Prostate gland (tissue), 2 donors: Measurements from ENCODE around the gene ADI1. TPM values are rescaled to one million over a fixed set of nuclear protein-coding genes. Genes with fewer than 3 reads are reported as not detected.
"Not testable (repeated sequence)": the region's sequence is repeated elsewhere in the genome, so short reads cannot be mapped to it uniquely, and the experiment has no call there.

Source experiments
- DNase-seq: peaks from one replicate; pipeline ENCODE4 v3.0.0-alpha.2; 2019; ENCODE audit warnings: low spot score
- H3K27ac ChIP-seq, 2 donors: fragments of 200-600 bp; sonication (generic); 2 replicates each; pipeline ENCODE4 v1.5.1; 2017 to 2019
- H3K27me3 ChIP-seq: fragments of 200-600 bp; sonication (generic); replicated peaks from 2 replicates; pipeline ENCODE4 v1.5.1; 2019; ENCODE audit not compliant: insufficient read depth
- H3K36me3 ChIP-seq, 2 donors: fragments of 200-600 bp; sonication (generic); 1 replicate in 1 of 2; 2 replicates in 1 of 2; pipeline versions ENCODE4 v1.5.1 to v1.8.1; 2017 to 2019
- H3K4me1 ChIP-seq: fragments of 200-600 bp; sonication (generic); replicated peaks from 2 replicates; pipeline ENCODE4 v1.5.1; 2019
- H3K4me3 ChIP-seq, 2 donors: fragments of 200-600 bp; sonication (generic); 2 replicates each; pipeline ENCODE4 v1.5.1; 2017 to 2019
- H3K9me3 ChIP-seq: fragments of 200-600 bp; sonication (generic); 2 replicates; pipeline ENCODE4 v1.5.1; 2017
- POLR2A ChIP-seq: fragments of 450-650 bp; IDR thresholded peaks from one replicate; pipeline ENCODE4 v1.6.1; 2016; ENCODE audit warnings: antibody characterized with exemption, mild to moderate bottlenecking
- POLR2AphosphoS5 ChIP-seq: sonication (generic); formaldehyde crosslinking; IDR thresholded peaks from one replicate; pipeline ENCODE4 v1.6.1; 2017; ENCODE audit warnings: antibody characterized with exemption
- WGBS: methylation state at CpG from one replicate; pipeline ENCODE4 v1.1.5; 2018; 5-methylcytosine and 5-hydroxymethylcytosine counted together
- intact Hi-C: fragments of 100-400 bp; cut with DNase I; formaldehyde crosslinking; loops from one replicate; pipeline ENCODE4 v1.14.2; 2022
- total RNA-seq, 2 donors: library from RNA; depleted of rRNA; stranded (reverse); fragments of >200 nt; gene quantifications; one replicate each; pipeline ENCODE4 v1.1.0, GENCODE V29; 2016
- TF ChIP-seq, protein P1 (sequence below), 4 experiments: fragments of 200-600 bp in 2 of 4; fragments of 450-650 bp in 2 of 4; sonication (generic) in 2 of 4; IDR thresholded peaks; 1 replicate in 3 of 4; 2 replicates in 1 of 4; pipeline ENCODE4 v1.5.1; 2016 to 2019; ENCODE audit warnings: antibody characterized with exemption in 4 of 4, mild to moderate bottlenecking in 2 of 4, moderate library complexity in 2 of 4

The ADI1 gene
- total RNA-seq, 2 donors from 2014 or later: 81.7 to 270 TPM

DNA sequence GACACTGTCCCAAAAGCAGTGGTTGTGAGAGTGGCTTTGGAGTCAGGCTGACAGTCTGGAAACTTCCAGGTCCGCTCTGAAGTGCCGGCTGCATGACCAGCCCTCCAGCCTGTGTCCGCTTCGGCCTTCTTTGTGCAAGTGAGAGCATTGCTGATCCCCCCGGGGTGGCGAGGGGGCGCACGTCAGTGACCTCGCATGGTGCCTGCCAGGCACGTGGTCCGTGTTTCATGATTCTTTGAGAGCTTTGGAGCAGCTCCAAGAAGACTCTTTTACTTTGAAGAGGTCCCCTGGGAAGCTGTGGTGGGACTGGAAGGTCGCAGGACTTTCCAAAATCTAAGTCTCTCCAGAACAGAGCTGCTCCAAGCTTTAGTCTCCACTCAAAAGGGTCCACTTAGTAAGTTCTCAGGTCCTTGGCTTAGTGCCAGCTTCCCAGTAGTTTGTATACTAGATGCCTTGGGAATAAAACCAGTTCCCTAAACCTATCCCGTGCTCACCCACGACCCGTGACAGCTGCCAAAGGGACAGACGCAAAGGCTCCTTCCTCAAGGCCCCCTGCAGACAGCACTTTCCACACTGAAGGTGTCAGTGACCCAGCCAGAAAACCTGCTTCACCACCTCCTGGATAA, 68.8 kb downstream of the ADI1 start:
- Histone ChIP-seq H3K27me3 (no peaks in the 10 kb centered on the region), H3K36me3 (peaks cover 0 to 5% of the 10 kb centered on the region in 2 donors), H3K4me3 (no peak overlapping the region), H3K9me3 (no peaks in the 10 kb centered on the region), H3K4me1 (no peaks in the 10 kb centered on the region), H3K27ac (no peak overlapping the region)
- TF ChIP-seq, protein P1, sequence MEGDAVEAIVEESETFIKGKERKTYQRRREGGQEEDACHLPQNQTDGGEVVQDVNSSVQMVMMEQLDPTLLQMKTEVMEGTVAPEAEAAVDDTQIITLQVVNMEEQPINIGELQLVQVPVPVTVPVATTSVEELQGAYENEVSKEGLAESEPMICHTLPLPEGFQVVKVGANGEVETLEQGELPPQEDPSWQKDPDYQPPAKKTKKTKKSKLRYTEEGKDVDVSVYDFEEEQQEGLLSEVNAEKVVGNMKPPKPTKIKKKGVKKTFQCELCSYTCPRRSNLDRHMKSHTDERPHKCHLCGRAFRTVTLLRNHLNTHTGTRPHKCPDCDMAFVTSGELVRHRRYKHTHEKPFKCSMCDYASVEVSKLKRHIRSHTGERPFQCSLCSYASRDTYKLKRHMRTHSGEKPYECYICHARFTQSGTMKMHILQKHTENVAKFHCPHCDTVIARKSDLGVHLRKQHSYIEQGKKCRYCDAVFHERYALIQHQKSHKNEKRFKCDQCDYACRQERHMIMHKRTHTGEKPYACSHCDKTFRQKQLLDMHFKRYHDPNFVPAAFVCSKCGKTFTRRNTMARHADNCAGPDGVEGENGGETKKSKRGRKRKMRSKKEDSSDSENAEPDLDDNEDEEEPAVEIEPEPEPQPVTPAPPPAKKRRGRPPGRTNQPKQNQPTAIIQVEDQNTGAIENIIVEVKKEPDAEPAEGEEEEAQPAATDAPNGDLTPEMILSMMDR (IDR thresholded peaks at IDR 0.05): no peak
- TF ChIP-seq POLR2AphosphoS5 (no peak), POLR2A (no peak)
- intact Hi-C loops: no loop called here
- 73% methylated on average over 16 of the region's 16 CpGs for WGBS
- no peak for DNase-seq

DNA sequence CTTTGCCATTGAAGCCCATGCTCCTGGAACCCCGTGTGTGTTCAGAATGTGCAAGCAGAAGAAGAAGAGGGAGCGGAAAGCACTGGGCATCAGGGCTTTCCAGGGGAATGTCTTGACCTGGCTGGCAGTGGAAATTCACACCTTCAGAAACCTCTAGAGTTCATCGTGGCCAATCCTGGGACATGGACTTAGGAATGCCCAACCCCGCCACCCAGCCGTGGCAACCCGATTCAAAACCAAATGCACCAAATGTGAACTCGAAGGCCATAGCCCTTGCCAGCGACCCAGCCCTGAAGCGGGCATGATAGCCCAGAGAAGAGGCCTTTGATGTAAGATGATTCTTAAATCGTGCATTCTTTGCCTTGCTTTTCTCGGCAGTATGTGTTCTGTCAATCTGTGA, 69.4 kb downstream of the ADI1 start:
- no peaks in the 10 kb centered on the region for H3K27me3 ChIP-seq
- DNase-seq: no peak
- H3K9me3 ChIP-seq: no peaks in the 10 kb centered on the region
- WGBS: 89% methylated on average over 11 of the region's 11 CpGs
- TF ChIP-seq POLR2AphosphoS5 (no peak), POLR2A (no peak)
- TF ChIP-seq, protein P1 (IDR thresholded peaks at IDR 0.05): no peak
- no peak overlapping the region for H3K27ac ChIP-seq
- peaks cover 0 to 6% of the 10 kb centered on the region in 2 donors for H3K36me3 ChIP-seq
- no peak overlapping the region for H3K4me3 ChIP-seq
- intact Hi-C loops: no loop called here
- no peaks in the 10 kb centered on the region for H3K4me1 ChIP-seq

DNA sequence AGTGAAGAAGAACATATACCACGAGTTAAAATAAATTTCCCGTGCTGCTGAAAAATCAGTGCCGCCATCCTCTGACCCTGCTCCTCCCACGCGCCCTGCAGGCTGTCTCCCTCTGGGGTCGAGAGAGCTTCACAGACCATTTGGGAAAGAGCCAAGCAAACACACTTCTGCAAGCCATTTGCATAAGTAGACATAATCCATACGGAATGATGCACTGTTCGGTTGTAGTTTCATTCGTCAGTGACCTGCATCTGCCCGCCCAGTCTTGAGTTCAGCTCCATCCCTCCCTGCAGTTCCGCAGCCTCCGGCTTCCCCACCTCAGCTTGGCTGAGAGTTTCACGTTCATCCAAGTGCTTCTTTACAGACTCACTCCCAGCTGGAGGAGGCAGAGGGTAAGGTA, 70.2 kb downstream of the ADI1 start:
- Histone ChIP-seq H3K4me1 (no peaks in the 10 kb centered on the region), H3K36me3 (peaks cover 0 to 9% of the 10 kb centered on the region in 2 donors), H3K9me3 (no peaks in the 10 kb centered on the region), H3K27me3 (no peaks in the 10 kb centered on the region), H3K27ac (no peak overlapping the region), H3K4me3 (no peak overlapping the region)
- TF ChIP-seq POLR2AphosphoS5 (no peak), POLR2A (no peak)
- TF ChIP-seq, protein P1 (IDR thresholded peaks at IDR 0.05): no peak
- WGBS: 65% methylated on average over 13 of the region's 13 CpGs
- DNase-seq: no peak
- intact Hi-C loops: no loop called here

DNA sequence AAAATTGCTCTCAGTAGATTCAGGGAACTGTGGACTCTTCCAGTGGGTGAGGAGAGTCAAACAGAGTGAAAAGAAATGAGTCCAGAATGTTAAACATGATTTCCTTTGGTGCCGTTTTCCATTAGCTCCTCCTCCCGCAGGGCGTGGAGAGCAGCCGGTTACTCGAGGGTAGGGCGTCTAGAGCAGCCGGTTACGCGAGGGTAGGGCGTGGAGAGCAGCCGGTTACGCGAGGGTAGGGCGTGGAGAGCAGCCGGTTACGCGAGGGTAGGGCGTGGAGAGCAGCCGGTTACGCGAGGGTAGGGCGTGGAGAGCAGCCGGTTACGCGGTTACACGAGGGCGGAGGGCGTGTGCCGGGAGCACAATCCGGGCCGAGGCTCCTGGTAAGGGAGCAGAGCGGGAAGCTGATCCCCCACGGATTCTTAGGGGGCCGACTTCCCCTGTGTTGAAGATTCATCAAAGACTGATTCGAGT, 70.9 kb downstream of the ADI1 start:
- H3K4me3 ChIP-seq, H3K27ac ChIP-seq, intact Hi-C loops, H3K9me3 ChIP-seq, H3K27me3 ChIP-seq, H3K4me1 ChIP-seq, DNase-seq: not testable (repeated sequence)
- WGBS: 78% methylated on average over 35 of the region's 35 CpGs
- H3K36me3 ChIP-seq: peaks cover 0 to 14% of the 10 kb centered on the region in 2 donors

DNA sequence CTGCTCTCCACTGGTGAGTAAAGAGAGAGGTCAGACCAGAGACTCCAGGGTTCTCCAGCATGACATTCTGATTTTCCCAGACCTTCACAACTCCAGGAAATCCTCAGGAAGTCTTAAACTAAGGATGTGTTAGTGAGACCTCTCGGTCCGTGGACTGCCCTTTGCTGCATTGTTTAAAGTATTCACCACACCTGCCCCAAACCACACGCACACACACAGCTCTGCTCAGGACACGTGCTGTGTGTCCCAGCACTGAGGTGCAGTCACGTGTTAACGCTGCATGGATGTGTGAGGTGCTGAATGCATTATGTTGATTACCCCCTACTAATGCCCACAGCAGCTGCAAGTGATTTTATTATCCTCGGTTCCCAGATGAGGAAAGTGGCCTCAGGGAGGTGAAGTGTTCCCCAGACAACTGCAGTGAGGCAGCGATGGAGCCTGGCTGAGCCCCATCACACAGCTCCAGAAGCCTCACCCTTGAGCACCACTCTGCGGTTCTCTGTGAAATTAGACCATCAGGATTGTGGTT, 71.5 kb downstream of the ADI1 start:
- Histone ChIP-seq H3K27me3 (no peaks in the 10 kb centered on the region), H3K36me3 (peaks cover 0 to 14% of the 10 kb centered on the region in 2 donors), H3K9me3 (no peaks in the 10 kb centered on the region), H3K4me3 (no peak overlapping the region), H3K27ac (no peak overlapping the region), H3K4me1 (no peaks in the 10 kb centered on the region)
- intact Hi-C loops: no loop called here
- TF ChIP-seq, protein P1 (IDR thresholded peaks at IDR 0.05): no peak
- no peak for TF ChIP-seq POLR2A
- TF ChIP-seq POLR2AphosphoS5: no peak
- 87% methylated on average over 9 of the region's 9 CpGs for WGBS
- DNase-seq: no peak

Other genes with a start within 250 kb of the ADI1 start
- 10 to 100 TPM; 30.0 to 52.3 TPM for gene EIPR1, start 141.7 kb downstream of the ADI1 start, total RNA-seq
- gene TRAPPC12, start 139.8 kb downstream of the ADI1 start, total RNA-seq: 100 to 1,000 TPM; 114 to 128 TPM
- gene RNASEH1, start 38.8 kb upstream of the ADI1 start, total RNA-seq: 10 to 100 TPM; 19.1 to 31.5 TPM
- gene RPS7, start 55.7 kb upstream of the ADI1 start, total RNA-seq: 1,000 to 10,000 TPM; 1,200 to 3,706 TPM
- 10 to 100 TPM in 1 of 2 donors, 1 to 10 TPM in 1; 2.9 to 10.5 TPM for gene COLEC11, start 75.6 kb upstream of the ADI1 start, total RNA-seq
- 1 to 10 TPM in 1 of 2 donors, not detected in 1; 5.2 TPM for gene ALLC, start 138.7 kb upstream of the ADI1 start, total RNA-seq
- gene DCDC2C, start 184.0 kb upstream of the ADI1 start, total RNA-seq: 1 to 10 TPM in 1 of 2 donors, not detected in 1; 5.9 TPM